Measurements from ENCODE around the gene TAS2R1. TPM values are rescaled to one million over a fixed set of nuclear protein-coding genes. Genes with fewer than 3 reads are reported as not detected.

TAS2R1 gene
- total RNA-seq, 1 experiment from 2014 or later, result not detected

GRCh38 chr5:9613360-9613759 lies 16.8 kb downstream of the TAS2R1 start:
- no peaks in the 10 kb centered on the region for H3K4me1 ChIP-seq (ENCODE audit: control insufficient read depth in 1 of 2, insufficient read depth in 2 of 2, low read length in 2 of 2)
- no peak overlapping the region for H3K4me3 ChIP-seq (replicated peaks in 1 of 2; ENCODE audit: low read depth in 1 of 2, low read length in 2 of 2)
- H3K79me2 ChIP-seq (ENCODE audit: insufficient read depth, low read length), result no peaks in the 10 kb centered on the region
- no peak overlapping the region for H3K4me2 ChIP-seq (ENCODE audit: low read length)
- H3K9me2 ChIP-seq (ENCODE audit: insufficient read depth), result no peaks in the 10 kb centered on the region
- no peaks in the 10 kb centered on the region; a peak in 1 of 4 replicates for H3K9me3 ChIP-seq (ENCODE audit: control insufficient read depth in 1 of 2, insufficient read depth in 1 of 2, low read depth in 1 of 2, low read length in 2 of 2)
- TF ChIP-seq YY1 (IDR thresholded peaks at IDR 0.05; ENCODE audit: extremely low read depth, insufficient replicate concordance, low read depth, low read length) (no peak), EZH2 (IDR thresholded peaks at IDR 0.05) (no peak), CEBPB (IDR thresholded peaks at IDR 0.05; ENCODE audit: low read depth) (no peak), ZFX (IDR thresholded peaks at IDR 0.05) (no peak), EGR1 (IDR thresholded peaks at IDR 0.05; ENCODE audit: low read depth) (no peak), ELF1 (IDR thresholded peaks at IDR 0.05; ENCODE audit: borderline replicate concordance, low read depth) (no peak), REST (IDR thresholded peaks at IDR 0.05; ENCODE audit: low read depth) (no peak), EZH2phosphoT487 (IDR thresholded peaks at IDR 0.05; ENCODE audit: borderline replicate concordance) (no peak), CBX3 (IDR thresholded peaks at IDR 0.05; ENCODE audit: low read depth) (no peak)
- TF ChIP-seq, protein P1, sequence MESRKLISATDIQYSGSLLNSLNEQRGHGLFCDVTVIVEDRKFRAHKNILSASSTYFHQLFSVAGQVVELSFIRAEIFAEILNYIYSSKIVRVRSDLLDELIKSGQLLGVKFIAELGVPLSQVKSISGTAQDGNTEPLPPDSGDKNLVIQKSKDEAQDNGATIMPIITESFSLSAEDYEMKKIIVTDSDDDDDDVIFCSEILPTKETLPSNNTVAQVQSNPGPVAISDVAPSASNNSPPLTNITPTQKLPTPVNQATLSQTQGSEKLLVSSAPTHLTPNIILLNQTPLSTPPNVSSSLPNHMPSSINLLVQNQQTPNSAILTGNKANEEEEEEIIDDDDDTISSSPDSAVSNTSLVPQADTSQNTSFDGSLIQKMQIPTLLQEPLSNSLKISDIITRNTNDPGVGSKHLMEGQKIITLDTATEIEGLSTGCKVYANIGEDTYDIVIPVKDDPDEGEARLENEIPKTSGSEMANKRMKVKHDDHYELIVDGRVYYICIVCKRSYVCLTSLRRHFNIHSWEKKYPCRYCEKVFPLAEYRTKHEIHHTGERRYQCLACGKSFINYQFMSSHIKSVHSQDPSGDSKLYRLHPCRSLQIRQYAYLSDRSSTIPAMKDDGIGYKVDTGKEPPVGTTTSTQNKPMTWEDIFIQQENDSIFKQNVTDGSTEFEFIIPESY (IDR thresholded peaks at IDR 0.05; ENCODE audit: extremely low read depth, insufficient replicate concordance, low read length), result no peak
- no TSS peak for BruUV-seq (replicated peaks)
- ATAC-seq (no peak), DNase-seq (ENCODE audit: low read depth, low spot score) (no peak)
- no peaks in the 10 kb centered on the region for H4K20me1 ChIP-seq (ENCODE audit: insufficient read depth)
- ChIA-PET CTCF (no interaction called here), RAD21 (ENCODE audit: low non-redundant PET in 1 of 2, low total read pairs in 2 of 2, uncharacterized antibody in 2 of 2, unreplicated experiment in 2 of 2) (no interaction called here), POLR2A (no interaction called here)
- intact Hi-C loops (cut with micrococcal nuclease), result no loop called here
- no peak overlapping the region for H3K27ac ChIP-seq (ENCODE audit: low read depth, low read length)
- H3K27me3 ChIP-seq (ENCODE audit: insufficient read depth, low read length), result no peaks in the 10 kb centered on the region
- H2AFZ ChIP-seq (ENCODE audit: low read depth, low read length, poor library complexity, severe bottlenecking), result no peak overlapping the region
- no peak overlapping the region for H3K9ac ChIP-seq (ENCODE audit: low read length)
- H3K36me3 ChIP-seq (ENCODE audit: control insufficient read depth in 1 of 2, insufficient read depth in 2 of 2, low read length in 2 of 2), result no peaks in the 10 kb centered on the region

Data from HCT116 (cell line).